SK-N-SH (cell line): ENCODE data around the gene BTD. TPM values are rescaled to one million over a fixed set of nuclear protein-coding genes. Genes with fewer than 3 reads are reported as not detected.
"Not testable (repeated sequence)": the region's sequence is repeated elsewhere in the genome, so short reads cannot be mapped to it uniquely, and the experiment has no call there.

ENCODE experiments used
- CTCF ChIA-PET: fragments of 300-600, 350-600 bp; formaldehyde crosslinking; extraction: SDS; loops from one replicate; lab custom pipeline; 2021; lab: Yijun Ruan, JAX
- POLR2A ChIA-PET: fragments of 350-600 bp; sonication (Branson Sonifier 250); formaldehyde crosslinking; extraction: SDS; loops from one replicate; lab custom pipeline; 2020; ENCODE audit warnings: antibody characterized with exemption, inconsistent platforms; lab: Yijun Ruan, JAX
- DNase-seq: peaks from one replicate; pipeline ENCODE4 v3.0.0; 2012
- H2AFZ ChIP-seq: fragments of 200-600 bp; sonication (generic); 2 replicates; pipeline ENCODE4 v1.8.1; 2016; ENCODE audit warnings: antibody characterized with exemption, mild to moderate bottlenecking, low read depth
- H3F3A ChIP-seq: fragments of 200-600 bp; sonication (generic); replicated peaks from 2 replicates; pipeline ENCODE3; 2016; ENCODE audit warnings: antibody characterized with exemption, mild to moderate bottlenecking; ENCODE audit not compliant: insufficient read depth
- H3K27ac ChIP-seq, 2 experiments: fragments of 200-500 bp in 1 of 2; fragments of 200-600 bp in 1 of 2; sonication (Bioruptor generic) in 1 of 2; sonication (generic), shearing (Covaris generic) in 1 of 2; 2 replicates each; pipeline versions ENCODE4 v1.5.1 to v1.6.1; 2014 to 2016; ENCODE audit warnings: low read depth in 2 of 2, inconsistent platforms in 1 of 2, low read length in 1 of 2, mild to moderate bottlenecking in 1 of 2, mixed read lengths in 1 of 2
- H3K27me3 ChIP-seq: fragments of 200-600 bp; sonication (generic), shearing (Covaris generic); 2 replicates; pipeline ENCODE4 v1.6.1; 2016; ENCODE audit warnings: mixed run types; ENCODE audit not compliant: insufficient read depth
- H3K36me3 ChIP-seq, 2 experiments: fragments of 200-500 bp in 1 of 2; fragments of 200-600 bp in 1 of 2; sonication (Bioruptor generic) in 1 of 2; sonication (generic) in 1 of 2; replicated peaks in 1 of 2; 2 replicates each; pipeline versions ENCODE3 to v1.5.1; 2014 to 2016; ENCODE audit warnings: low read length in 1 of 2, mild to moderate bottlenecking in 1 of 2; ENCODE audit not compliant: insufficient read depth in 2 of 2, control insufficient read depth in 1 of 2
- H3K4me1 ChIP-seq, 2 experiments: fragments of 200-500 bp in 1 of 2; fragments of 200-600 bp in 1 of 2; sonication (Bioruptor generic) in 1 of 2; sonication (generic), shearing (Covaris generic) in 1 of 2; 2 replicates each; pipeline versions ENCODE4 v1.5.1 to v1.6.1; 2014 to 2016; ENCODE audit warnings: low read depth in 1 of 2, low read length in 1 of 2, mixed run types in 1 of 2; ENCODE audit not compliant: insufficient read depth in 2 of 2, control insufficient read depth in 1 of 2
- H3K4me2 ChIP-seq: fragments of 200-600 bp; sonication (generic), shearing (Covaris generic); 2 replicates; pipeline ENCODE4 v1.6.1; 2017; ENCODE audit warnings: mixed run types
- H3K4me3 ChIP-seq, 2 experiments: fragments of 200-500 bp in 1 of 2; fragments of 200-600 bp in 1 of 2; sonication (Bioruptor generic) in 1 of 2; sonication (generic), shearing (Covaris generic) in 1 of 2; 2 replicates each; pipeline versions ENCODE4 v1.5.1 to v1.8.1; 2014 to 2016; ENCODE audit warnings: low read depth in 2 of 2, inconsistent platforms in 1 of 2, low read length in 1 of 2, mild to moderate bottlenecking in 1 of 2, mixed read lengths in 1 of 2, moderate library complexity in 1 of 2
- H3K79me2 ChIP-seq: fragments of 200-600 bp; sonication (generic); 2 replicates; pipeline ENCODE4 v1.8.1; 2017; ENCODE audit warnings: mild to moderate bottlenecking; ENCODE audit not compliant: insufficient read depth
- H3K9ac ChIP-seq: fragments of 200-600 bp; sonication (generic); 2 replicates; pipeline ENCODE4 v1.6.1; 2017; ENCODE audit warnings: mixed run types
- H3K9me2 ChIP-seq: fragments of 200-600 bp; sonication (generic); 2 replicates; pipeline ENCODE4 v1.6.1; 2017; ENCODE audit warnings: mixed run types
- H3K9me3 ChIP-seq: fragments of 200-600 bp; sonication (generic); 2 replicates; pipeline ENCODE4 v1.6.1; 2017; ENCODE audit warnings: mixed run types, mild to moderate bottlenecking, moderate library complexity
- H4K20me1 ChIP-seq: fragments of 200-600 bp; sonication (generic); 2 replicates; pipeline ENCODE4 v1.6.1; 2017; ENCODE audit warnings: mild to moderate bottlenecking, mixed run types; ENCODE audit not compliant: insufficient read depth
- EP300 ChIP-seq, 2 experiments: IDR thresholded peaks; 2 replicates each; pipeline versions ENCODE4 v1.4.0 to v1.6.1; 2012; ENCODE audit warnings: borderline replicate concordance in 1 of 2, low read depth in 1 of 2, low read length in 1 of 2
- EZH2phosphoT487 ChIP-seq: fragments of 200-600 bp; sonication (generic); IDR thresholded peaks from 2 replicates; pipeline ENCODE4 v1.6.1; 2017; ENCODE audit warnings: low read depth, mixed run types, mild to moderate bottlenecking, antibody characterized with exemption, moderate library complexity, borderline replicate concordance
- FOSL2 ChIP-seq: IDR thresholded peaks from 2 replicates; pipeline ENCODE4 v1.4.0; 2012; ENCODE audit warnings: low read depth, mild to moderate bottlenecking, moderate library complexity, borderline replicate concordance
- FOXM1 ChIP-seq: IDR thresholded peaks from 2 replicates; pipeline ENCODE4 v1.4.0; 2012; ENCODE audit warnings: low read depth, mild to moderate bottlenecking
- GATA2 ChIP-seq: sonication (generic); formaldehyde crosslinking; IDR thresholded peaks from 2 replicates; pipeline ENCODE4 v1.5.0; 2020; ENCODE audit warnings: mild to moderate bottlenecking, missing genetic modification reagents
- POLR2AphosphoS5 ChIP-seq: IDR thresholded peaks from 2 replicates; pipeline ENCODE4 v1.6.1; 2012; ENCODE audit warnings: low read depth, low read length
- RFX5 ChIP-seq: IDR thresholded peaks from 2 replicates; pipeline ENCODE4 v1.6.1; 2012; ENCODE audit warnings: mild to moderate bottlenecking, improper control_type of control experiment, low read length
- SIN3A ChIP-seq: IDR thresholded peaks from 2 replicates; pipeline ENCODE4 v1.6.1; 2012; ENCODE audit warnings: low read depth, mild to moderate bottlenecking, low read length, moderate library complexity, borderline replicate concordance
- TEAD4 ChIP-seq: IDR thresholded peaks from 2 replicates; pipeline ENCODE4 v1.4.0; 2012; ENCODE audit warnings: mild to moderate bottlenecking, borderline replicate concordance; ENCODE audit not compliant: insufficient read depth
- USF1 ChIP-seq: IDR thresholded peaks from 2 replicates; pipeline ENCODE4 v1.4.0; 2012; ENCODE audit warnings: low read depth, borderline replicate concordance
- YY1 ChIP-seq: IDR thresholded peaks from 2 replicates; pipeline ENCODE4 v1.4.0; 2012; ENCODE audit warnings: low read depth, mild to moderate bottlenecking
- WGBS: methylation state at CpG from one replicate; pipeline ENCODE4 v1.1.6; 2017; ENCODE audit warnings: low lambda C conversion rate; 5-methylcytosine and 5-hydroxymethylcytosine counted together
- polyA plus RNA-seq, 3 experiments: library from polyadenylated mRNA; depleted of rRNA; stranded (reverse); fragments of >200 nt; gene quantifications; 2 replicates each; pipeline ENCODE4 v1.2.3, GENCODE V29; 2012
- TF ChIP-seq, protein P1 (sequence below): IDR thresholded peaks from 2 replicates; pipeline ENCODE4 v1.6.1; 2012; ENCODE audit warnings: mild to moderate bottlenecking, low read depth, low read length, moderate library complexity

Gene BTD
- polyA plus RNA-seq, 1 of the 3 experiments (the other 2 are of a cell fraction): 23.6 TPM

DNA sequence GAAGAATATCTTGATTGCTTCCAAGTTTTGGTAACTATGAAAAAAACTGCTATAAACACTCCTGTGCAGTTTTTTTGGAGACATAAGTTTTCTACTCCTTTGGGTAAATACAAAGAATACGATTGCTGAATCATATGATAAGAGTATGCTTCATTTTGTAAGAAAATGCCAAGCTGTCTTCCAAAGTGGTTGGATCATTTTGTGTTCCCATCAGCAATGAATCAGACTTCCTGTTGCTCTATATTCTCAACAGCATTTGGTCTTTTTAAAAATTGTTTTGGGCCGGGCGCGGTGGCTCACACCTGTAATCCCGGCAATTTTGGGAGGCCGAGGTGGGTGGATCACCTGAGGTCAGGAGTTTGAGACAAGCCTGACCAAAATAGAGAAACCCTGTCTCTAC is 14.5 kb downstream of the BTD start:
- peak overlapping the region in 1 of 2 experiments; percentile 35; a peak in 1 of 4 replicates for H3K27ac ChIP-seq
- 93% methylated on average over 6 of the region's 6 CpGs for WGBS
- no peaks in the 10 kb centered on the region for H3K79me2 ChIP-seq
- H3K9me3 ChIP-seq: no peaks in the 10 kb centered on the region
- no peak for DNase-seq
- H3K4me1 ChIP-seq: no peaks in the 10 kb centered on the region
- no peaks in the 10 kb centered on the region for H4K20me1 ChIP-seq
- no peak for TF ChIP-seq FOXM1
- no peak for TF ChIP-seq GATA2
- TF ChIP-seq FOSL2: peak; percentile 31; the same call in 1 of the 2 replicates
- ChIA-PET POLR2A (interaction anchor here (1.6 kb wide), 1 partner anchor 14 kb away, joined by 3 read pairs; the partner anchor contains the start of genes BTD and HACL1), CTCF (interaction anchor here (1.3 kb wide), 1 partner anchor 15 kb away, joined by 3 read pairs; no protein-coding TSS in a partner anchor)
- H3K36me3 ChIP-seq: peaks cover 0 to 9% of the 10 kb centered on the region in 2 experiments
- no peak overlapping the region for H3K4me2 ChIP-seq
- peaks cover 6% of the 10 kb centered on the region for H3F3A ChIP-seq
- no peak overlapping the region for H2AFZ ChIP-seq
- H3K4me3 ChIP-seq: no peak overlapping the region
- H3K27me3 ChIP-seq: no peaks in the 10 kb centered on the region
- H3K9ac ChIP-seq: no peak overlapping the region
- H3K9me2 ChIP-seq: no peaks in the 10 kb centered on the region

GRCh38 chr3:15619659-15620464 is 18.3 kb downstream of the BTD start:
- H3K27me3 ChIP-seq, H3K4me3 ChIP-seq, H3K9ac ChIP-seq, H3K4me2 ChIP-seq, H3K27ac ChIP-seq, H3K9me3 ChIP-seq, H3F3A ChIP-seq, H3K4me1 ChIP-seq, DNase-seq, H4K20me1 ChIP-seq, H3K79me2 ChIP-seq, POLR2A ChIA-PET, H3K36me3 ChIP-seq, H3K9me2 ChIP-seq, H2AFZ ChIP-seq: not testable (repeated sequence)
- WGBS: 80% methylated on average over 8 of the region's 8 CpGs
- CTCF ChIA-PET: interaction anchor here (1.0 kb wide), 1 partner anchor 11 kb away, joined by 3 read pairs; no protein-coding TSS in a partner anchor

- Histone ChIP-seq H3K4me2 (no peak overlapping the region), H3K79me2 (no peaks in the 10 kb centered on the region), H3K9ac (no peak overlapping the region), H3K9me3 (no peaks in the 10 kb centered on the region), H3K9me2 (no peaks in the 10 kb centered on the region), H4K20me1 (no peaks in the 10 kb centered on the region), H2AFZ (no peak overlapping the region), H3K27me3 (no peaks in the 10 kb centered on the region), H3K36me3 (peaks cover 0 to 8% of the 10 kb centered on the region in 2 experiments), H3F3A (peaks cover 5% of the 10 kb centered on the region), H3K27ac (no peak overlapping the region), H3K4me3 (no peak overlapping the region), H3K4me1 (no peaks in the 10 kb centered on the region)
- DNase-seq: no peak
- POLR2A ChIA-PET: no interaction called here
- WGBS: 76% methylated on average over 4 of the region's 4 CpGs
- CTCF ChIA-PET: interaction anchor here (1.0 kb wide), 1 partner anchor 423 kb away, joined by 3 read pairs; no protein-coding TSS in a partner anchor
- TF ChIP-seq, protein P1, sequence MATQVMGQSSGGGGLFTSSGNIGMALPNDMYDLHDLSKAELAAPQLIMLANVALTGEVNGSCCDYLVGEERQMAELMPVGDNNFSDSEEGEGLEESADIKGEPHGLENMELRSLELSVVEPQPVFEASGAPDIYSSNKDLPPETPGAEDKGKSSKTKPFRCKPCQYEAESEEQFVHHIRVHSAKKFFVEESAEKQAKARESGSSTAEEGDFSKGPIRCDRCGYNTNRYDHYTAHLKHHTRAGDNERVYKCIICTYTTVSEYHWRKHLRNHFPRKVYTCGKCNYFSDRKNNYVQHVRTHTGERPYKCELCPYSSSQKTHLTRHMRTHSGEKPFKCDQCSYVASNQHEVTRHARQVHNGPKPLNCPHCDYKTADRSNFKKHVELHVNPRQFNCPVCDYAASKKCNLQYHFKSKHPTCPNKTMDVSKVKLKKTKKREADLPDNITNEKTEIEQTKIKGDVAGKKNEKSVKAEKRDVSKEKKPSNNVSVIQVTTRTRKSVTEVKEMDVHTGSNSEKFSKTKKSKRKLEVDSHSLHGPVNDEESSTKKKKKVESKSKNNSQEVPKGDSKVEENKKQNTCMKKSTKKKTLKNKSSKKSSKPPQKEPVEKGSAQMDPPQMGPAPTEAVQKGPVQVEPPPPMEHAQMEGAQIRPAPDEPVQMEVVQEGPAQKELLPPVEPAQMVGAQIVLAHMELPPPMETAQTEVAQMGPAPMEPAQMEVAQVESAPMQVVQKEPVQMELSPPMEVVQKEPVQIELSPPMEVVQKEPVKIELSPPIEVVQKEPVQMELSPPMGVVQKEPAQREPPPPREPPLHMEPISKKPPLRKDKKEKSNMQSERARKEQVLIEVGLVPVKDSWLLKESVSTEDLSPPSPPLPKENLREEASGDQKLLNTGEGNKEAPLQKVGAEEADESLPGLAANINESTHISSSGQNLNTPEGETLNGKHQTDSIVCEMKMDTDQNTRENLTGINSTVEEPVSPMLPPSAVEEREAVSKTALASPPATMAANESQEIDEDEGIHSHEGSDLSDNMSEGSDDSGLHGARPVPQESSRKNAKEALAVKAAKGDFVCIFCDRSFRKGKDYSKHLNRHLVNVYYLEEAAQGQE: no peak
- no peak for TF ChIP-seq USF1
- no peak for TF ChIP-seq SIN3A
- no peak for TF ChIP-seq GATA2
- TF ChIP-seq YY1: no peak
- TF ChIP-seq TEAD4: no peak
- no peak for TF ChIP-seq POLR2AphosphoS5
- TF ChIP-seq EP300 (IDR thresholded peaks at IDR 0.05; ENCODE audit: borderline replicate concordance in 1 of 2, low read depth in 1 of 2, low read length in 1 of 2): no peak
- no peak for TF ChIP-seq EZH2phosphoT487
- no peak for TF ChIP-seq RFX5
- TF ChIP-seq FOSL2: no peak
Measured at GRCh38 chr3:15623535-15624440, 22.2 kb downstream of the BTD start.
